Neural cell (in vitro differentiated cells): ENCODE data around the gene SPIN2B. TPM values are rescaled to one million over a fixed set of nuclear protein-coding genes. Genes with fewer than 3 reads are reported as not detected.
"Not testable (repeated sequence)": the region's sequence is repeated elsewhere in the genome, so short reads cannot be mapped to it uniquely, and the experiment has no call there.

Source experiments
- H2AFZ ChIP-seq: fragments of 200-600, 300-800 bp; sonication (generic), shearing (Covaris generic); 2 replicates; pipeline ENCODE4 v1.6.0; 2014; ENCODE audit warnings: low read depth, mild to moderate bottlenecking, antibody characterized with exemption, low read length, moderate library complexity
- H3F3A ChIP-seq: fragments of 200-600 bp; shearing (Covaris generic); 2 replicates; pipeline ENCODE4 v1.6.1; 2016; ENCODE audit warnings: mild to moderate bottlenecking, moderate library complexity, mixed read lengths, antibody characterized with exemption, low read length; ENCODE audit not compliant: insufficient read depth, poor library complexity, severe bottlenecking
- H3K27ac ChIP-seq: fragments of 200-600, 300-800 bp; sonication (generic), shearing (Covaris generic); 2 replicates; pipeline ENCODE4 v1.5.1; 2014; ENCODE audit warnings: mild to moderate bottlenecking, low read length, moderate library complexity
- H3K27me3 ChIP-seq: fragments of 300-800, 200-600 bp; sonication (generic), shearing (Covaris generic); 2 replicates; pipeline ENCODE4 v1.6.0; 2014; ENCODE audit warnings: mild to moderate bottlenecking, low read depth, low read length, moderate library complexity; ENCODE audit not compliant: insufficient read depth
- H3K36me3 ChIP-seq: fragments of 300-800, 200-600 bp; sonication (generic), shearing (Covaris generic); 2 replicates; pipeline ENCODE4 v1.5.1; 2014; ENCODE audit warnings: mild to moderate bottlenecking, antibody characterized with exemption, low read length, moderate library complexity; ENCODE audit not compliant: insufficient read depth
- H3K4me2 ChIP-seq: fragments of 300-800, 200-600 bp; sonication (generic), shearing (Covaris generic); 2 replicates; pipeline ENCODE4 v1.6.0; 2014; ENCODE audit warnings: mild to moderate bottlenecking, low read length
- H3K4me3 ChIP-seq: fragments of 300-800, 200-600 bp; sonication (generic), shearing (Covaris generic); 2 replicates; pipeline ENCODE4 v1.5.1; 2014; ENCODE audit warnings: mild to moderate bottlenecking, low read length, moderate library complexity
- H3K79me2 ChIP-seq: fragments of 200-600 bp; shearing (Covaris generic); replicated peaks from 2 replicates; pipeline ENCODE4 v1.6.0; 2014; ENCODE audit warnings: mild to moderate bottlenecking, low read length, moderate library complexity; ENCODE audit not compliant: insufficient read depth
- H3K9ac ChIP-seq: fragments of 300-800, 200-600 bp; sonication (generic), shearing (Covaris generic); 2 replicates; pipeline ENCODE4 v1.6.1; 2016; ENCODE audit warnings: mild to moderate bottlenecking, low read length, mixed read lengths
- H3K9me2 ChIP-seq: fragments of 200-600 bp; shearing (Covaris generic); 2 replicates; pipeline ENCODE4 v1.6.1; 2016; ENCODE audit warnings: mild to moderate bottlenecking, low read length, mixed read lengths; ENCODE audit not compliant: insufficient read depth
- H3K9me3 ChIP-seq: fragments of 200-600, 300-800 bp; sonication (generic), shearing (Covaris generic); 2 replicates; pipeline ENCODE4 v1.6.1; 2016; ENCODE audit warnings: mild to moderate bottlenecking, mixed run types, low read length, moderate library complexity, mixed read lengths
- H4K20me1 ChIP-seq: fragments of 200-600 bp; shearing (Covaris generic); 2 replicates; pipeline ENCODE4 v1.6.1; 2016; ENCODE audit warnings: mild to moderate bottlenecking, mixed run types; ENCODE audit not compliant: insufficient read depth
- EP300 ChIP-seq: fragments of 450-650 bp; conservative IDR thresholded peaks from 2 replicates; pipeline ENCODE4 v1.6.1; 2014; ENCODE audit warnings: antibody characterized with exemption, mild to moderate bottlenecking, moderate library complexity; ENCODE audit not compliant: poor library complexity, severe bottlenecking
- EZH2 ChIP-seq: fragments of 200-600, 300-800 bp; shearing (Covaris generic), sonication (generic); IDR thresholded peaks from 2 replicates; pipeline ENCODE4 v1.6.1; 2014; ENCODE audit warnings: antibody characterized with exemption, low read length, borderline replicate concordance, mild to moderate bottlenecking; ENCODE audit not compliant: insufficient read depth, poor library complexity, severe bottlenecking
- MXI1 ChIP-seq: fragments of 450-650 bp; conservative IDR thresholded peaks from 2 replicates; pipeline ENCODE4 v1.6.1; 2014; ENCODE audit warnings: antibody characterized with exemption, mild to moderate bottlenecking; ENCODE audit not compliant: poor library complexity, severe bottlenecking
- POLR2AphosphoS5 ChIP-seq: IDR thresholded peaks from 2 replicates; pipeline ENCODE4 v1.6.1; 2012
- RAD21 ChIP-seq: fragments of 450-650 bp; conservative IDR thresholded peaks from 2 replicates; pipeline ENCODE4 v1.6.1; 2014; ENCODE audit warnings: antibody characterized with exemption, mild to moderate bottlenecking, moderate library complexity
- SMC3 ChIP-seq: fragments of 450-650 bp; conservative IDR thresholded peaks from 2 replicates; pipeline ENCODE4 v1.6.1; 2014; ENCODE audit warnings: antibody characterized with exemption, mild to moderate bottlenecking, moderate library complexity; ENCODE audit not compliant: poor library complexity
- TAF1 ChIP-seq: IDR thresholded peaks from 2 replicates; pipeline ENCODE4 v1.6.1; 2012; ENCODE audit warnings: low read depth
- polyA plus RNA-seq: library from polyadenylated mRNA; depleted of rRNA; stranded (reverse); fragments of >200 nt; gene quantifications from 2 replicates; pipeline ENCODE4 v1.2.3, GENCODE V29; 2014
- TF ChIP-seq, protein P1 (sequence below): fragments of 450-650 bp; IDR thresholded peaks from 2 replicates; pipeline ENCODE4 v1.5.1; 2014; ENCODE audit warnings: antibody characterized with exemption, mild to moderate bottlenecking, moderate library complexity; ENCODE audit not compliant: poor library complexity, severe bottlenecking
- TF ChIP-seq, protein P2 (sequence below): IDR thresholded peaks from 2 replicates; pipeline ENCODE4 v1.6.1; 2012; ENCODE audit warnings: borderline replicate concordance

The SPIN2B gene
- polyA plus RNA-seq, 1 donor from 2014 or later, result 32.5 TPM

DNA sequence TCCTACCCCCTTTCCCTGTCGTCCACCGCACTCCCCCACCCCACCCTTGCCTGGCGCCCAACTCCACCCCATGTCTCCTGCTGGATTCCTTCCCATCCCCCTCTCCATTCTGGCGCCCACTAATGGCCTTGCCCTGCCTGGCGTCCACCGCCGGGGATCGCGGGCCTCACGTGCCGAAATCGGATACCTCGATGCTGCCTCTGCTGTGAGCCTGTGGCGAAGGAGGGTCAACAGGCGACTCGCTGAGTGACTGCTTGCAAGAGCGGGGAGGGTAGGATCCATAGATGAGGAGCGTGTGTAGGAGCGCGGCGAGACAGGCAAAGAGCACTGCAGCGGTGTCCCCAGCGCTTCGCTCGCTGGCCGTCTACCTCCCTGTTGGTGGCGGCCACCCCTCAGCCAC, 15.7 kb upstream of the SPIN2B start, which contains the start of gene SPIN2A:
SPIN2A (minus strand) TSS at position 325 of the 400 bp plus-strand sequence. CDS start 800 bp downstream, outside the sequence.
- H2AFZ ChIP-seq, H3K4me2 ChIP-seq, H3F3A ChIP-seq, H3K27ac ChIP-seq, H4K20me1 ChIP-seq, H3K9me3 ChIP-seq, H3K9me2 ChIP-seq, H3K79me2 ChIP-seq, H3K27me3 ChIP-seq, H3K36me3 ChIP-seq: not testable (repeated sequence)
- Histone ChIP-seq H3K9ac (peak within 1 kb of the TSS; percentile 9), H3K4me3 (peak within 1 kb of the TSS; percentile 57)
- TF ChIP-seq, protein P1, sequence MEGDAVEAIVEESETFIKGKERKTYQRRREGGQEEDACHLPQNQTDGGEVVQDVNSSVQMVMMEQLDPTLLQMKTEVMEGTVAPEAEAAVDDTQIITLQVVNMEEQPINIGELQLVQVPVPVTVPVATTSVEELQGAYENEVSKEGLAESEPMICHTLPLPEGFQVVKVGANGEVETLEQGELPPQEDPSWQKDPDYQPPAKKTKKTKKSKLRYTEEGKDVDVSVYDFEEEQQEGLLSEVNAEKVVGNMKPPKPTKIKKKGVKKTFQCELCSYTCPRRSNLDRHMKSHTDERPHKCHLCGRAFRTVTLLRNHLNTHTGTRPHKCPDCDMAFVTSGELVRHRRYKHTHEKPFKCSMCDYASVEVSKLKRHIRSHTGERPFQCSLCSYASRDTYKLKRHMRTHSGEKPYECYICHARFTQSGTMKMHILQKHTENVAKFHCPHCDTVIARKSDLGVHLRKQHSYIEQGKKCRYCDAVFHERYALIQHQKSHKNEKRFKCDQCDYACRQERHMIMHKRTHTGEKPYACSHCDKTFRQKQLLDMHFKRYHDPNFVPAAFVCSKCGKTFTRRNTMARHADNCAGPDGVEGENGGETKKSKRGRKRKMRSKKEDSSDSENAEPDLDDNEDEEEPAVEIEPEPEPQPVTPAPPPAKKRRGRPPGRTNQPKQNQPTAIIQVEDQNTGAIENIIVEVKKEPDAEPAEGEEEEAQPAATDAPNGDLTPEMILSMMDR, result peak; percentile 18

DNA sequence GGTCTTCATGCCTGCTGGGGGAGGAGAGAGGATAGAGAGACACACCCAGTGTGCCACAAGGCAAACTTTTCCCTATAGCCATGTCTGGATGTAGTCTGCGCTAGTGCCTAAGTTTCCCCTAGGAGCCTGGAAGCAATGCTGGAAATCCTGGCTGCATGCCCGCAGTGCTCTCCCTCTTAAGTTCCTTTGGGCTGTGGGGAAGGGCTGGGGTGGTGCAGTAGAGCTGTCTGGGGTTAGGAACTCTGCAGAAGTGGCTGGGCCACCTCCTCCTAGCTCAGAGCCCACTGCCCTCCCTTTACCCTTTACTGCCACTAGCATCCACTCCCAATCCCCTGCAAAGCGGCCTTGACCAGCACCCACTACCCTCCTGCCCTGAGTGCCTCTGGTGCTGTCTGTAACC, 15.2 kb upstream of the SPIN2B start:
- not testable (repeated sequence) for H3K27me3 ChIP-seq, H3K9me3 ChIP-seq, H3K9me2 ChIP-seq, H3F3A ChIP-seq, H4K20me1 ChIP-seq, H3K4me2 ChIP-seq, H3K79me2 ChIP-seq, H3K27ac ChIP-seq, H3K36me3 ChIP-seq, H2AFZ ChIP-seq
- peak overlapping the region; percentile 9 for H3K9ac ChIP-seq
- H3K4me3 ChIP-seq, result peak overlapping the region; percentile 57

DNA sequence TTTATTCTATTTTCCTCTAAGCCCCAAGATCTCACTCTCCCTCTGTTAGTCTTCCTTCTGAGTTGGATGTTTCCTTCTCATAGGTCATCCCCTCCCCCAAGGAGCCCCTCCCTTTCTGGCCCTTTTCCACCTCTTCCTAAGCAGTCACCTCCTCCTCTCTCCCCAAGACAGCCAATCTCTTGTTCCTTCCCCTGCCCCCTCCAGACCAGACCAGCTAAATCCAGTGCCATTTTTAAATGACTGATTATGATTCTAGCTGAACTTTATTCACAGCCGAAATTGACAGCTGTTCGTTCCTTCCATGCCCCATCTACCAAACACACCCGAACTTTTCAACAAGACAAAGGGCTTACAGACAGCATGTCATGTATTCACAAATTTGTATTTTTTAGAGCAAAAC, 13.9 kb upstream of the SPIN2B start:
- Histone ChIP-seq H3K36me3 (no peaks in the 10 kb centered on the region), H3F3A (no peaks in the 10 kb centered on the region), H3K9ac (no peak overlapping the region), H3K79me2 (no peaks in the 10 kb centered on the region), H4K20me1 (no peaks in the 10 kb centered on the region), H3K4me3 (no peak overlapping the region), H3K27me3 (no peaks in the 10 kb centered on the region), H3K9me3 (no peaks in the 10 kb centered on the region), H3K4me2 (no peak overlapping the region), H2AFZ (no peak overlapping the region), H3K27ac (no peak overlapping the region), H3K9me2 (no peaks in the 10 kb centered on the region)
- TF ChIP-seq, protein P1, result no peak
- no peak for TF ChIP-seq RAD21
- no peak for TF ChIP-seq MXI1

DNA sequence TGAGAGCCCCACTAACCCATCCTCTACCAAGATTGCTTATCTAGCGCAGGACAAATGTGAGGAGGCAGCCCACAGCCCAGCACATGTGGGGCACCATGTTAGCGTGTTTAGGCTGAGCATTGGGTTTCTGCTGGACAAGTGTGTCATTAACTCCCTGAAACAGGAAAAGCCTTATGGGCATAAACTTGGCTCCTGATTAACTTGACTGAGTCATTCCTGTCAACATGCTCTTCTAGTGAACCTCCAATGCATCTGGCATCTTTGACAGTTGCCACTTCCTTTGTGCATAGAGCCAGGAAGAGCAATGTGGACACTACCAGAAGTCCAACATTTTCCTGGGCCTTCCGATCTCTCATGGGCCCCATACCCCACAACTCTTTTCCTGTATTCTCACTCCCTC, 13.4 kb upstream of the SPIN2B start:
- no peaks in the 10 kb centered on the region for H3K27me3 ChIP-seq
- no peaks in the 10 kb centered on the region for H3F3A ChIP-seq
- no peaks in the 10 kb centered on the region for H3K9me3 ChIP-seq
- H4K20me1 ChIP-seq, result no peaks in the 10 kb centered on the region
- no peaks in the 10 kb centered on the region for H3K9me2 ChIP-seq
- H3K9ac ChIP-seq, result no peak overlapping the region
- H2AFZ ChIP-seq, result no peak overlapping the region
- H3K79me2 ChIP-seq, result no peaks in the 10 kb centered on the region
- H3K4me3 ChIP-seq, result no peak overlapping the region
- no peak overlapping the region for H3K27ac ChIP-seq
- no peaks in the 10 kb centered on the region for H3K36me3 ChIP-seq
- H3K4me2 ChIP-seq, result no peak overlapping the region
- TF ChIP-seq EP300 (no peak), POLR2AphosphoS5 (no peak), TAF1 (no peak), EZH2 (no peak), SMC3 (no peak)
- TF ChIP-seq, protein P2, sequence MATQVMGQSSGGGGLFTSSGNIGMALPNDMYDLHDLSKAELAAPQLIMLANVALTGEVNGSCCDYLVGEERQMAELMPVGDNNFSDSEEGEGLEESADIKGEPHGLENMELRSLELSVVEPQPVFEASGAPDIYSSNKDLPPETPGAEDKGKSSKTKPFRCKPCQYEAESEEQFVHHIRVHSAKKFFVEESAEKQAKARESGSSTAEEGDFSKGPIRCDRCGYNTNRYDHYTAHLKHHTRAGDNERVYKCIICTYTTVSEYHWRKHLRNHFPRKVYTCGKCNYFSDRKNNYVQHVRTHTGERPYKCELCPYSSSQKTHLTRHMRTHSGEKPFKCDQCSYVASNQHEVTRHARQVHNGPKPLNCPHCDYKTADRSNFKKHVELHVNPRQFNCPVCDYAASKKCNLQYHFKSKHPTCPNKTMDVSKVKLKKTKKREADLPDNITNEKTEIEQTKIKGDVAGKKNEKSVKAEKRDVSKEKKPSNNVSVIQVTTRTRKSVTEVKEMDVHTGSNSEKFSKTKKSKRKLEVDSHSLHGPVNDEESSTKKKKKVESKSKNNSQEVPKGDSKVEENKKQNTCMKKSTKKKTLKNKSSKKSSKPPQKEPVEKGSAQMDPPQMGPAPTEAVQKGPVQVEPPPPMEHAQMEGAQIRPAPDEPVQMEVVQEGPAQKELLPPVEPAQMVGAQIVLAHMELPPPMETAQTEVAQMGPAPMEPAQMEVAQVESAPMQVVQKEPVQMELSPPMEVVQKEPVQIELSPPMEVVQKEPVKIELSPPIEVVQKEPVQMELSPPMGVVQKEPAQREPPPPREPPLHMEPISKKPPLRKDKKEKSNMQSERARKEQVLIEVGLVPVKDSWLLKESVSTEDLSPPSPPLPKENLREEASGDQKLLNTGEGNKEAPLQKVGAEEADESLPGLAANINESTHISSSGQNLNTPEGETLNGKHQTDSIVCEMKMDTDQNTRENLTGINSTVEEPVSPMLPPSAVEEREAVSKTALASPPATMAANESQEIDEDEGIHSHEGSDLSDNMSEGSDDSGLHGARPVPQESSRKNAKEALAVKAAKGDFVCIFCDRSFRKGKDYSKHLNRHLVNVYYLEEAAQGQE, result no peak
- TF ChIP-seq, protein P1, result no peak
